GM18907 (cell line): Measurements from ENCODE around the gene BCAS1.
A peak's percentile ranks its signal among the peaks of the same experiment; 100 is the strongest.

ENCODE experiments used
- ATAC-seq: cut with Tn5 transposase; IDR thresholded peaks from one replicate; pipeline ENCODE4 v1.9.1; 2021; ENCODE audit warnings: mild to moderate bottlenecking, moderate library complexity; ENCODE audit not compliant: unreplicated experiment

BCAS1 gene

DNA sequence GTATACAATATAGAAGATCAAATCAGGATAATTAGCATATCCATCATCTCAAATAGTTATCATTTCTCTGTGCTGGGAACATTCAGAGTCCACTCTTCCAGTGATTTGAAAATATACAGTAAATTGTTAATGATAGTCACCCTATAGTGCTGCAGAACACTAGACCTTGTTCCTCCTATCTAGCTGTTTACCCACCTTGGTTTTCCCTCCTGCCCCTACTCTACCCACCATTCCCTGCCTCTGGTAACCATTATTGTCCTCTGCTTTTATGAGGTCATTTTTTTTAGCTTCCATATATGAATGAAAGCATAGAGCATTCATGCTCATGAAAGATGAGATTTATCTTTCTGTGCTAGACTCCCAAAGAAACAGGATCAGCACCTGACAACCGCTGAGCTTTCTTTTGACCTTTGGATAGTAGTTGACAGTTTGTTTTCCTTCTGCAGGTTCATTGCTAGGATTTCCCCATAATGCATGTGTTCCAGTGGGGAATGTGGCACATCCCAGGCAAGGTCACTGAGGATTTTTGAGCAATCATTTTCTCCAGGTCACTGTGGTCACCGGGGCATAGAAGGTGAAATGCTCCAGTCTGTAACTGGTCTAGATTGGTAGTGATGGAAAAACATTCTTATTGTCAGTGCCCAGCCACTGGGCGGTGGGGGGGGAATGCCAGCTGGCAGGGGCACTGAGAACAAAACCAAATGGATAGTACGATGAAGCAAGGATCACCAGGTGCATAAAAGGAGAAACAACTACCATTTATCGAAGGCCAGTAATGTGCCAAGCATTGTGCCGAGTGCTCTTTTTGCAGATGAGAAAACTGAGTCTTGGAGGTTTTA lies 33.6 kb upstream of the BCAS1 start:
- ATAC-seq, result no peak

DNA sequence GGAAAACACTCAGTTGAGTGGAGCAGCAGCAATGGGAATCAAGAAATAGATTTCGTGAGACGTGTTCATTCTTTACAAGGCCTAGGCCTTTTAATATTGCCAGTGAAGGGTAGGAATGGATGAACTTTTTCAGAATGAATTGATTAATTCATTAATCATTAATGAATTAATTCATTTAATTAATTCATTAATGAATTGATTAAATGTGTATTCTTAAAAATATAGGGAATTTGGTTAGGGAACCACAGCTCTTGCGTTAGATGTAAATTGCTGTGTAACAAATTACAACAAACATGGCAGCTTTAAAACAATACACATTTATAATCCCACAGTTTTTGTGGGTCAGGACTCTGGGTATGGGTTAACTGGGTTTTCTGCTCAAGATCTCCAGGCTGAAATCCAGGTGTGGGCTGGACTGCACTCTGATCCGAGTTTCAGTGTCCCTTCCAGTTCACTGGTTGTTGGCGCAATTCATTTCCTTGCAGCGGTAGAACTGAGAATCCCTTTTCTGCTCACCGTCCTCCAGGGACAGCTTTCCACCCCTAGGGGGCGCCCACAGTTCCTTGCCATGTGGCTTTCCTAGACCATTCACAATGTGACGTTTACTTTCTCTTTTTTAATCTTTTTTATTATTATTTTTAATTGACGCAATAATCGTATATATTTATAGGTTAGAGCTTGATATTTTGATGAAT lies 32.8 kb upstream of the BCAS1 start:
- ATAC-seq, result peak; percentile 86

DNA sequence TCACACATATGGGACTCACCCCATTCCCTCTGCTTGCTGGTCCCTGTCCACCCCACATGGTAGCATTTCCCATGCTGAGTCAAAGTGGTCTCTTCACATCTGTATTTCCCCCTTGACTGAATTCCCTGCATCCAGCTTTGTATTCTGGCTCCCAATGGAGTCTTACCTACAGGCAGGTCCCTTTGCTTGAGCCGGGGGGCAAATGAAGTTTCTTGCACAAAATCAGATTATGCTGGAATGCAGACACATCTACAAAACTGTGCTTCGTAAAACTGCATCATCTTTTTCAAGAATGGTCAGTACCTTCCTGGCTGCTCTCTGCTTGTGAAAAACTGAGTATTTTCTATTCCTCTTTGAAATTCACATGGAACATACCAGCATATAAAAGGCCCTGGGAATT lies 32.1 kb upstream of the BCAS1 start:
- no peak for ATAC-seq

DNA sequence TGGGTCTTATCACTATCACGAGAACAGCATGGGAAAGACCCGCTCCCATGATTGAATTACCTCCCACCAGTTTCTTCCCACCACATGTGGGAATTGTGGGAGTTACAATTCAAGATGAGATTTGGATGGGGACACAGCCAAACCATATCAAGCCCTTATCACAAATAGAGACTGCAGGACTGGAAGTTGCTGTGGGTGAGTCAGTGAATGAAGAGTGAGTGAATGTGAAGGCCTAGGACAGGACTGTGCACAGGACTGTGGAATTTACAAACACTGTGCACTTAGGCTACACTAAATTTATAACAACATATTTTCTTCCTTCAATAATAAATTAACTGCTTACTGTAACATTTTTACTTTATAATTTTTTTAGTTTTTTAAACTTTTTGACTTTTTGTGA lies 30.2 kb upstream of the BCAS1 start:
- no peak for ATAC-seq

DNA sequence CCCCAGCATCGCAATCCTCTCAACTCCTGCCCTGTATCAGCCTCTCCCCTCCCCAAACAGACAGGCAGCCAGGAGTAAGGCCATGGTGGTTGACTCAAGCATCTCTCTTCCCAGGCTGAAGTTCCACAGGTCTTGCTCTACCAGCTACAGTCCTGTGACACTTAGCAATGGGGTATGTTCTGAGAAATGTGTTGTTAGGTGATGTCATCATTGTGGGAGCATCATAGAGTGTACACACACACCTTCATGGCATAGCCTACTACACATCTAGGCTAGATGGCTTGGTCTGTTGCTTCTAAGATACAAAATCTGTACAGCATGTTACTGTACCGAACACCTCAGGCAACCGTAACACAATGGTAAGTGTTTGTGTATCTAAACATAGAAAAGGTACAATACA lies 29.5 kb upstream of the BCAS1 start:
- ATAC-seq, result no peak

DNA sequence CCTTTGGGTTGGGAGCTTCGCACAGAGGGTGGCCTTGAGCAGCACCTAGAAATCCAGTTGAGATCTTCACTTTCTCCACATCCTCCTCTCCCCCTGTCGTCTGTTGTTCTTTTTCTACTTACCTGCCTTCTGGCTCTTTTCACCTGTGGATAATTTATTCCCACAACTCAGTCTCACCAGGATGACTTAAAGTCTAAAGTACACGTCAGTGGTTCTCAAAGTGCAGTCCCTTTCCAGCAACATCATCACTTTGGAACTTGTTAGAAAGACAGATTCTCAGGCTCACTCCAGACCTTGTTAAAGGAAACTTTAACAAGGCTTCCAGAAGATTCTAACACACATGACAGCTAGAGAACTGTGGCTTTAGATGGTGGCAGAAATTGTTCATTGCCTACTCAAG lies 27.7 kb upstream of the BCAS1 start:
- no peak for ATAC-seq

DNA sequence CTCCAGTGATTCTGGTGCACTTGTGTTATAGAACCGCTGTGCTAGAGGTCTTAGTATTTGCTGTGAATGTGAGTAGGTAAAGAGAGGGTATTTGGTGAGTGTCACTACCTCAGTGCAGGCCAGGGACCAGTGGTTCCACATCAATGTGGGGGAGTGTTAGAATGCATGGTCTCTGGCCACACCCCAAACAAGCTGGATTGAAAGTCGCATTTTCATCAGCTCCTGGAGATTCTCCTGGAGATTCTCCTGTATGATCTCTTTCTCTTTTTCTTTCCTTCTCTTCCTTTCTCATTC lies 26.8 kb upstream of the BCAS1 start:
- ATAC-seq, result no peak

DNA sequence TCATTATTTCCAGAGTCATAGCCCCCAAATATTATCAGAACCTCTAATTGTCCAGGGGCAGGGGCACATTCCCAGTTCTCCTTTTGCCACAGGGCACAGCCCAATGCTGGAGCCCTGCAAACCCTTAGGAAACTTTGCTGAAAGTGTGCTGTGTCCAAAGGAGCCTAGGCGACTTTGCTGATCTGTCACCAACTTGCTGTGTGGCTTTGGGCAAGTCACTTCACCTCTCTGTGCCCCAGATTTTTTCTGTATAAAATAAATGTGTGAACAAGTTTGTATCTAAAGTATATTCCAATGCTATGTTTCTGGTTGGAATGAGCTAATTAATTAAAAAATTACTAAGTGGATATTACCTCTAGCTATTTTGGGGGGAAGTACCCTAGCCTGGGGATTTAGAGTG lies 25.4 kb upstream of the BCAS1 start:
- ATAC-seq, result no peak

DNA sequence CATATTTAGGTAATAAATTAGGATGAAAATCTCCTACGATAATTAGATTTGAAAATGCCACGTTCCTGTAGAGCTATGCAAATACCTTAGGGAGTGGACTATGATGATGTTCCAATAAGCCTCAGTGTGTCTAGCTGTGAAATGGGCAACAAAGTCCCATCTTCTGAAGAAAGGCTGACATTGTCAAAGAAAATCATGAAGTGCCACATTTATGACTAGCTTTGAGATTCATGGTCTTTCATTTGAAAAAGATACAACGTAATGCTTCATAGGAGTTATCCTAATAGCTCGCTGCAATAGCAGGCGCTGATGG lies 23.8 kb upstream of the BCAS1 start:
- no peak for ATAC-seq

DNA sequence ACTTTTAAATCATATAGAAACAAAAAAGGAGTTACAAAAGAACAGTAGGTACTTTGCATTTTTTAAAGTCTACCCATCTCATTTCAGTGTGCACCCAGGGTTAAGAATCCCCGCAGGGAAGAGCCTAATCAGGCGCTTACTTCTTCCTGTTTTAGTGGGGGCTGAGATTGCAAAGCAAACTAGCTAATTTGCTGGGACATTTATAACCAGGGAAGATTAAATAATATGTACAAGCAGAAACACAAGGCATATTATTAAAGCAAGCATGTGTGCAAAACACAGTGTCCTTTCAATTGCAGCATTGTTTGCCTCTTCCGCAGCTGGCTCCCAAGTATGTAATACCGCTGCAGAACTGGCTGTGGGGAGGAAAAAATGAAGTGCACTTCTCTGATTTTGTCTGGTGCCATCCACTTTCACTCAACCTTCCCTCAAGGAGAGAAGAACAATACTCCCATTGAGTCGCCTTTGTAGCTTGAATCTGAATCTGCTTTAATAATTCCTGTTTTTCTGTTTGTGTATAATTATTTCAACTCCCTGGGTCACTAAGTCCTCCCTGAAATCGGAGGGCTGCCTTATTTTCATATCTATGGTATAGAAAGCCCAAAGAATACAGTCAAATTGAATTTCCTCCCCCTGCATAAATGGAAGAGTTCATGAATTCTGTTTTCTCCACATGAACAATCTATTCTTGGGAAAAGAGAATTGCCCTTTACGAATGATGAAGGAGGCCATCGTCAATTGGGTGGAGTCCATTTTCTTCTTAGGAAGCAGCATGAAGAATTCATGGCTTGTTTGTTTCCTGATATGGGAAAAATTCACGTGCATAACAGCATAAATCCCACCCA lies 23.3 kb upstream of the BCAS1 start:
- ATAC-seq, result no peak

DNA sequence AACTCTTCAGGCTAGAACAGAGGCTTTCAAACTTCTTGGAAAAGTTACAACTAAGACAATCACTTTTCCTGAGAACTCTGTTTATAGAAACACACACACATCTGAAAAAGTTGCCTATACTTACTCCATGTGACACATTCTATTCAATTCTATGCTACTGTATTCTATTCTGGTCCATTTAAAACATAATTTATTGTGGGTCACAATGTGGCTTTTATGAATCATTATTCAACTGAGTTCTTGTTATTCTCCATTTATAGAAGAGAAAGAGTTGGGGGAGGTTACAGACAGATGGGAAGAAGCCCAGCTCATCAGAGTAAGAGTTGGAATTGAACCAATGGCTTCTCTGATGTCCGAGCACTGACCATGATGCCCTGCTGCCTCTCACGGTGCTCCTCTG lies 21.6 kb upstream of the BCAS1 start:
- ATAC-seq, result no peak

DNA sequence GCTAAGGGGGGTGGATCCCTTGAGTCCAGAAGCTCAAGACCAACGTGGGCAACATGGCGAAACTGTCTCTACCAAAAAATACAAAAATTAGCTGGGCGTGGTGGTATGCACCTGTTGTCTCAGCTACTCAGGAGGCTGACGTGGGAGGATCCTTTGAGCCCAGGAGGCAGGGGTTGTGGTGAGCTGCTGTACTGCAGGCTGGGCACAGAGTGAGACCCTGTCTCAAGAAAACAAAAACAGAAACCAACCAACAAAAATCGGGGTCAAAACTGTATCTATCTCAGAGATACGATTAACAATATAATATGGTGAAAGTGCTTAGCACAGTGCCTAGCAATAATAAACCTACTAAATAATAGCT lies 20.7 kb upstream of the BCAS1 start:
- ATAC-seq, result no peak

DNA sequence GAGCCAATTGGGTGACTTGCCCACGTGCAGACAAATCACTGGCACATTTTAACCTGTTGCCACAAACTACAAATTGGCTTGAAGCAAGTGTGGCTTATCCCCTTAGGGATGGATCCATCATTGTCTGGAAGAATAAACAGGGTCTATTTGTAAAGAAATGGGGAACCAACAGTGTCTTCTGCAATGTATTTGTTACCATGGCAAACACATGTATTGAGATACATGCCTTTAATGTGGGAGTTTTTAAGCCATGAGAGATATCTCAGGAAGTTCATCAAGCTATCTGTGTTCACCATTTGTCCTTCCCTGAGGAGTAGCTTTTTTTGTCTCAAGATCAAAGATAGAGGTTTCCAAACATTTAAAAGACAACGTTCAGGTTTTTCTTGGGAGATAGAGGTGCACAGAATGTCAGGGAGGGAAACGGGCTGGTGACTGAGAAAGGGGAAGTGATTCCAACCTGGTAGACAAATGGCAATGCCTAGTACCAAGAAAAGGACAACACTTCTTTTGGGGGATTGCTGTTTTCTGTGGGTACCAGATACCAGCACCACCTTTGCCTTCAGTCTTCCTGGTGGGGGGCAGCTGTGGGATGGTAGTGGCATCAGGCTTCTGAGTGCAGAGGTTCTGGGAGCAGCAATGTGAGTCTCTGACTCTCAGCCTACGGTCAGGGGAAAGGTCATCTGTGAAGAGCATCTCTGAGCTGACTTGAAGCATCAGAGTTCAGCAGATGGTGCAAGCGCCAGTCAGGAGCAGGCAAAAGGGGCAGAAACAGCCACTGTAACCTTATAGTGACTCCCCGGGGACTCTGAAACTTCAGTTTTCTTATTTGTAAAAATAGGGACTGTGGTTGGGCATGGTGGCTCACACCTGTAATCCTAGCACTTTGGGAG lies 20.1 kb upstream of the BCAS1 start:
- no peak for ATAC-seq

DNA sequence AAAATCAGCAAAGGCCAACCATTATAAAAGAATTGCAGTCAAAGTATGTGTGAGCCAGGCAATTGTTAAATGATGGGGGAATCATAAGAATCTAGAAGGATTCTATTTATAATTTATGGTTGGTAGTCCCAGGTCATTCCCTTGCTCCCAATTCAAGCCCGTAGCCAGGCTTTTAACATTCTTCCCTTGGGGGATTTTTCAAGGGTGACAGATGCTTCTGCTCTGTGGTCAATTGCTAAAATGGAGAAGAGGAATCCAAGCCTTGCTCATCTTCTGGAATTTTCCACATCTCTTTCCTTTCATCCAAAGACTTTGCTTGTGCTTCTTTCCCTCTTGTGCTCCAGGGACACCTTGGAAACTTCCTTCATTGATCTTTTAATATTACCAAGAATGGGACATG lies 18.0 kb upstream of the BCAS1 start:
- no peak for ATAC-seq

DNA sequence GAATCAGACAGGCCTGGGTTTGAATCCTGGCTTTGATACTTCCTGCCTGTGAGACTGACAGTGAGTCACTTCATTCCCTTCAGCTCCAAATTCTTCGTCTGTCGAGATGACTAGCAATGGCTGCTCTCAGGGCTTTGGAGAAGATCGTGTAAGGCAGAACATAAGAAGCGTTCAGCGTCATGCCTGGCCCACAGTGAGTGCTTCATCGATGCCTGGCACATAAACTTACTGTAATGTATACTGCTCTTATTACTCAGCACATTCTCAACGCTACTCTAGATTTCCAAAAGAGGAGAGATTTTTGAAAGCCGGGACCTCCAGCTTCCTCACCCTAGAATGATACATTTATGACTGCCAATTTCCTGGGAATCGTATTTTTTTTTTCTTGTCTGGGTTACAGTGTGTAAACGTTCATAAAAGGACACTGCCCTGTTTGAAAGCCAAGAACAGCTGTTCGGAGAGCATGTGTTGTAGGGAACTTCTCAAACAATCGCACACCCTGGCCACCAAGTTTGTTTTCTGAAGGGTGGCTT lies 16.2 kb upstream of the BCAS1 start:
- ATAC-seq, result no peak

DNA sequence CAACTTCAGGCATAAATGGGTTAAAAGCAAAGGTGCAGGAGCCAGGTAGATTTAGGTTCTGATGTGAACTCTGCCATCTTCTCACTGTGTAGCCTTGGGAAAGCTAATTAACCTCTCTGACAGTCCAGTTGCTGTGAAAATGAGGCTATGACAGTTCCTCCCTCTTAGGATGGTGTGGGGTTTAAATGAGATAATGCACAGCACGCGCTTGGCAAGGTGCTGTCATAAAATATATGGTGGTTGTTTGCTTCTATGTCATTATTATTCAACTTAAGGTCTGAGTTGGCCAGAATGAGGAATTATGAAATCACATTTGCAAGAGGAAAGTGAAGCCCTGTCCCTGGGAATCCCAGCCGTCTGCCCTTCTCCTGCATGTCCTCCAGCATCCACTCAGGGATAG lies 15.5 kb upstream of the BCAS1 start:
- no peak for ATAC-seq

DNA sequence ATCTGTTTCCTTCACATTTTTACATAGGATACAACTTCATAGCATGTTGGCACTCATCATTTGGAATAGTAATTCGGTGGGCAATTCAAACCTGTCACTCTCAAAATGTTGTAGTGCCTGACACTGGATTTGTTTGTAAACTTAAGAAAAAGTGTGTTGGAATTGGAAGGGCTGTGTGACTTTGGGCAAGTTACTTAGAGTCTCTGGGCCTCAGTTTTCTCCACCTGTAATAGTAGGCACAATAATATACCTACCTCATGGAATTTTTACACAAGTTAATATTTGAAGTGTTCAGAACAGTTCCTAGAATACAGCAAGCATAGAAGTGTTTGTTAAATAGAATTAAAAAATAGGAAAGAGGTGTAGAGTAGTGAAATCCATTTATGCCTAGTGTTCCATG lies 15.0 kb upstream of the BCAS1 start:
- no peak for ATAC-seq

DNA sequence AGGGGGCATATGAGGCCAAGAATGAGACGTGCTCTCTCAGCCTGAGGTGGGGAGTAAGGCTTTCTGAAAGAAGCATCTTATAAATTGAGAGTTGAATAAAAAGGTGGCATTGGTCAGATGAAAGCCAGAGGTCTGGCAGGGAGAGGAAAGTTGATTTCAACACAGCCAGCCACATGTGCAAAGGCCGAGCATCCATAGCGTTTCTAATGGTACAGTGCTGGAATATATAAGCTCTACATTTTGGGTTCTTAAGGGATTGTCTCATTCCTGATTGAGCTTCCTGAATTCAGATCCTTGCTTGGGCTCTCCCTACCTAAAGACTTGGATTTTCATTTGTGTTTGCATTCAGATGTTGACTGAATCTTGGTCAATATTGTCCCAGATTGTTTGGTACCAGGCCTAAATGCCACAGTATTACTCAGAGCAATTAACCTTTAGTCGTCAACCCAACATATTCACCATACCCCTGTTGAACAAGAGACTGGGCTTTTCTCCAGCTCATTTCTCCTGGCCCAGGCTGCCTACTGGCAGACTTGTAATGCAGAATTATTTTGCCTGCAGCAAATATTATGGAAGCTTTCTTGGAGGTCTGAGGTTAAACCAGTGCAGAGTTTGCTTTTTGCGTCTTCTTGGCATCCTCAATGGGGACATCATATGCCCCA lies 14.5 kb upstream of the BCAS1 start:
- no peak for ATAC-seq

DNA sequence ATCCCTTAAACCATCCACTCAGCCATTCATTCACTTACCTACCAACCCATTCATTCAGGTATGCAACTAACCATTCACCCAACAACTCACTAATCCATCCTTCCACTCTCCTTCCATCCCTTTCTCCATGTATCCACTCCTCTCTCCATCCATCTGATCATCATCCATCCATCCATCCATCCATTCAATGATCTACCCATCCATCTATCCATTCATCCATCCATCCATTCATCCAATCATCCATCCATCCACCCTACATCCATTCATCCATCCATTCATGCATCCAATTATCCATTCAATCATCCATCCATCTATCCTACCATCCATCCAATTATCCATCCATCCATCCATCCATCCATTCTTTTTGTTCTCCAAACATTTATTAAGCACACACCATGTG lies 13.8 kb upstream of the BCAS1 start:
- no peak for ATAC-seq

DNA sequence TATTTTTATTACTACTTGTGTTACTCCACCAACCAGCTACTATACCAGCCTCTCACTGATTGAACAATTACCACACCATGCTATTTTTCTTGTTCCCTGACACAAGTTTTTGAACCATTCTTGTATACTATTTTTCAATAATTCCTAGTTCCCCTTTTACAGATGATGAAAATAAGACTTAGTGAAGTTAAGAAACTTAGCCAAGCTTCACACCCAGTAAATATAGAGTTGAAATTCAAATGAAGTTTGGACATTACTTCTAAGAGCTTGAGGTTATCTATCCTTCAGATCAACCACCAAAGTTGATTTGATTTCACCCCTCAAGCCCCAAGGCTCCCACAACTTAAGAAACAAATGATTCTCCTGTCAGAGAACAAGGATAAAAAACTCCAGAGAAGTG lies 13.1 kb upstream of the BCAS1 start:
- ATAC-seq, result peak; percentile 57
